HG02642 (cell line): ENCODE measurements around the gene CRLF1.
"Not testable (repeated sequence)": the region's sequence is repeated elsewhere in the genome, so short reads cannot be mapped to it uniquely, and the experiment has no call there.

Experiments used
- ATAC-seq: cut with Tn5 transposase; IDR thresholded peaks from one replicate; pipeline ENCODE4 v1.9.1; 2021; ENCODE audit warnings: mild to moderate bottlenecking; ENCODE audit not compliant: unreplicated experiment, poor library complexity

Gene CRLF1

DNA sequence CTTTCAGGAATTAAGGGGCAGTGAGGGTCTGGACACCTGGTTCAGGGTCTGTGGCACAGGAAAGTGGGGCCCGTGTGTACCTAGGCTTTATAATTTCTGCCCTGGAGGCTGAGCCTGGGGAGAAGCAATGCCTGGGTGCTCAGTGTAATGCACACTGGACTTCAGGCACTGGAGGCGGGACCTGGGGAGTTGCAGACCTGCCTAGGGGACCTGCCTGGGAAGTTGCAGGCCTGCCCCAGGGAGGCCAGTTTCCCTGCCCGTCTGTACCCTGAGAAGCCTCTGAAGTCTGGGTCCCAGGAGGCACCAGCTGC is 3.6 kb upstream of the CRLF1 start:
- no peak for ATAC-seq

GRCh38 chr19:18609717-18610051 is 3.1 kb upstream of the CRLF1 start:
- ATAC-seq, result no peak

GRCh38 chr19:18608805-18609716 is 2.5 kb upstream of the CRLF1 start:
- no peak for ATAC-seq

DNA sequence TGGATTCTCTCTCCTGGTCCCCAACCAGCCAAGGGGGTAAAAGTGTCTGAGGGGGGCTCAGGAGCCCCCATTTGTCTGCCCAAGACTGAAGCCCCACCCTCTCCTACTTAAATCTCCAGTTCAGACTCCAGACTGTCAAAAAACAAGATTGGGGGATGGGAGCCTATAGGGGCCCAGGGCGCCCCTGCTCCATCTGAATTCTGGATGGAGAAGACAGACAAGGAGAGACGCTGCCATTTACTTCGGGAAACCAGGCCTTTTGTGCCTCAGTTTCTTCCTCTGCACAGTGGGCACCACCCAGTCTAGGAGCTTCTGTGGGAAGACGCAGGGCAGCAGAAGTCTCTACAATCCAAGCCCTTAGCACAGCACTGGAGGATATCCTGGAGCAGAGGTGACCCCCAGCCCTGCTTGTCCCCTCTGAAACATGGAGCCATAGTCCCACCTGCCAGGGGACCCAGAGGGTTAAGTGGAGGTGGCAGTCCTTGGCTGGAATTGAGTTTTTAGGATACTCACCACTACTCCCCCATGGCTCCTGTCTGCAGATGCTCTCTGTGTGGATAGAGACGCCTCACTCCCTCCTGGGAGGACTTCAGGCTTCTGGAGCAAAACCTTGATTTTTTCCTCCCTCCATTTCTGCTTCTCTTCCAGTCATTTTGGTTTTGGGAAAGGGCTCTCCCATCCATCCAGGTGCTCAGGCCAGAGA is 1.7 kb upstream of the CRLF1 start:
- no peak for ATAC-seq

- no peak for ATAC-seq
These were observed 865 bp upstream of the CRLF1 start for GRCh38 chr19:18607226-18608101.

- ATAC-seq, result no peak
These were observed 886 bp downstream of the CRLF1 start for GRCh38 chr19:18605546-18606280.

- no peak for ATAC-seq
These were observed 1.4 kb downstream of the CRLF1 start for GRCh38 chr19:18605196-18605545.

- no peak for ATAC-seq
These were observed 1.8 kb downstream of the CRLF1 start for GRCh38 chr19:18604820-18605159.

DNA sequence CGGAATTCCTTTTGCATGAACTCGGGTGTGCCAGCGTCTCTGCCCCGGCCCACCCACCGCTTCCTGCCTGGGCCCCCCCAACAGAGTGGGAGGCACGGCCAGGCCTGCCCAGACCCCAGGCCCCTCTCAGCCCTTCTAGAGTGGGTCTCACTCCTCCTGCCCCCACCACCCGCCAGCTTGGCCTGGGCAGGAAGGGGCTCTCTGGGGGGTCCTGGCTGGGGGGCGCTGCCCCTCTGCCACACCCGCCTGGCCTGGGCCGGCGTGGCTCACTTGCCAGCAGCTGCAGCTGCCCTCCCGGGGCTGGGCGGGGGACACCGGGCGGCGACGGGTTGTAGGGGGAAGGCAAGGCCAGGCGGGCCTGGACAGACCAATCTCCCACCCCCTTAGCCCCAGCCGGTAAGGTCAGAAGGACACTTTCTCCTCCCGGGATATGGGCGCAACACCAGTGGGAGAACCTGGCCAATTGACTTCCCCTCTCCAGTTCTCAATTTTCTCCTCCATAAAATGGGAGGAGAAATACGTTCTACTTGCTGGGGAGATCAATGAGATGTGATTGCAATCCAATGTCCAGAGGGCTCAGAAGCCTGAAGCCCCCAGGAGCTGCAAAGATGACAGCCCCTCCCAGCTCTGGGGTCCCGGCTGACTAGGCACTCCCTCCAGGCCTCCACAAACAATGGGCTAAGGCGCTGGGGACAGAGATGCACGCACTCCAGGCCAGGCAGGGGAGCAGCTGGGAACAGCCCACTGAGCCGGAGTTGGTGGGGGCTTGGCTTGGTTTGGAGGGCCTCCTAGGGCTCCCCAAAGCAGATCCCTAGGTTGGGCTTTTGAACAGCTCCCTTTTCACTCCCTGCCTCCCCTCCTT is 2.4 kb downstream of the CRLF1 start:
- no peak for ATAC-seq

DNA sequence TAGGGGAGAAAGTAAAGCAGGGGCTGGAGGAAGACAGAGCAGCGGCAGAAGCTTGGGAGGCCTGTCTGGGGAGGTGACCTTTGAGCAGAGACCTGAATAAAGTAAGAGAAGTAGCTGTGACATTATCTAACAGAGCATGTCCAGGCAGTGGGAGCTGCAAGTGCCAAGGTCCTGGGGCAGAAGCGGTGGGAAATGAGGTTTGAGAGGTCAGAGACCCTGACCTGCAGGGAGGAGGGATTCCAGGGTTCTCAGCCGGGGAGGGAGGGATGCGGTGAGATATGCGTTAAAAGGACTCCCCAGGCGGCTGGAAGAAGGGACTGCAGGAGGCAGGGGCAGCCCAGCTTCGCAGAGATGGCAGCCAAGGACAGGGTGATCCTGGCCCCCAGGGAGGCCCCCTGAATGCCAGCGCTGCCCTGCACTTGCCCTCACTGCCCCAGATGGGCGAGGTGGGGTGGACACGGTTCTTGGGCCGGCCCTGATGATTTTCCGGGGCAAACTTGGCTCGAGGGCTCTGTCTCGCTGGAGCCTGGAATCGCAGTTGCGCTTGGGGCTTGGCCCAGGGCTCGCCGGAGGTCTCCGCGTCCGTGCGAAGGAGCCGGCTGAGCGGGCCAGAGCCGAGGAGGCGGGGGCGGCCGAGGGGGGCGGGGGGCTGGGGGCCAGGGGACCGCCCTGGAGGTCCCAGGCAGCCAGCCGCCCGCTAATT is 3.2 kb downstream of the CRLF1 start:
- ATAC-seq, result no peak

DNA sequence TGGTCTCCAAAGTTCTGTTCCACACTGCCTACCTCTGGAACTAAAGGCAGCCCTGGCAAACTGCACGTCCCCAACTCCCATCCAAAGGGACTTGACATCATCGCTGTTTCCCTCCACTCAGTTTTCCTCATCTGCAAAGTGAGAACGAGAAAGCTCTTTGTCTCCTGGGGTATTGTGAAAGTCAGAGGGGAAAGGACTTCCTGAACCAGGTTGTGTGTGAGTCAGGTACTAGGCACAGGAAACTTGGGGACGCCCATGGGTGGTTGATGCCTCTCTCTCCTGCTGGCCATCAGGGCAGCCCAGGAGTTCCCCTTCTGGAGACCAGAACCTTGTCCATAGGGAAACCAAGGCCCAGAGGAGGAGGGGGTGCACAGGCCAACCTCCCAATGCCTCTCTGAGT is 4.7 kb downstream of the CRLF1 start:
- ATAC-seq, result no peak

DNA sequence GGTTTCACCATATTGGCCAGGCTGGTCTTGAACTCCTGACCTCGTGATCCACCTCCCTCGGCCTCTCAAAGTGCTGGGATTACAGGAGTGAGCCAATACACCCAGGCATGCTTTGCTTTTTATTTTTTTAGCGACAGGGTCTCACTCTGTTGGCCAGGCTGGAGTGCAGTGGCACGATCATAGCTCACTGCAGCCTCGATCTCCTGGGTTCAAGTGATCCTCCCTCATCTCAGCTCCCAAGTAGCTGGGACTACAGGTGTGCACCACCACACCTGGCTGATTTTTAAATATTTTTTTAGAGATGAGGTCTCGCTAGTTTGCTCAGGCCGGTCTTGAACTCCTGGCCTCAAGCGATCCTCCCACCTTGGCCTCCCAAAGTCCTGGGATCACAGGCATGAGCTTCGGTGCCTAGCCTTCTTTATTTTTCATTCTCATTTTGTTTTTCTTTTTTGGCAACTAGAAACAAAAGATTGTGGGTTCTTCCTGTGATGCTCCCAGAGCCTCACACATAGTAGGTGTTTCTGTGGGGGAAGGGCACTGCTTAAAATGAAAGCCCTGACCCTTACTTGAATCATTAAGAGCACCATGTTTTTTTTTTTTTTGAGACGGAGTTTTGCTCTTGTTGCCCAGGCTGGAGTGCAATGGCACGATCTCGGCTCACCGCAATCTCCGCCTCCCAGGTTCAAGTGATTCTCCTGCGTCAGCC is 5.8 kb downstream of the CRLF1 start:
- not testable (repeated sequence) for ATAC-seq

DNA sequence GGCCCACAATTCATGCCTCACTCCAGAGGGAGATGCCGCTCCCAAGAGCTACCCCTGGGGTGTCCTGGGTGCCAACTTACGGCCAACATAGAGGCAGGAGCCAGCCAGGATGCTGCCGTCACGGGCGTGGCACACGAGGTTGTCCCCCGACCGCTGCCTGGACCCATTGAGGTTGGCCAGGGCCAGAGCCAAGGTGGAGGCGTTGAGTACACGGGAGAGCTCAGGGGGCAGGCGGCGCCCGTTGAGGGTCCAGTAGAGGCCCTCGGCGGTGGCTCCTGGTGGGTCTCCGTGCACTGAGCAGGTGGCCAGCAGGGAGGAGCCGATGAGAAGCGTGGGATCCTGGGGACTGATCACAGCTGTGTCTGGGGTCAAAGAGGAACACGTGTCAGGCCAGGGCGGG is 7.1 kb downstream of the CRLF1 start:
- no peak for ATAC-seq

DNA sequence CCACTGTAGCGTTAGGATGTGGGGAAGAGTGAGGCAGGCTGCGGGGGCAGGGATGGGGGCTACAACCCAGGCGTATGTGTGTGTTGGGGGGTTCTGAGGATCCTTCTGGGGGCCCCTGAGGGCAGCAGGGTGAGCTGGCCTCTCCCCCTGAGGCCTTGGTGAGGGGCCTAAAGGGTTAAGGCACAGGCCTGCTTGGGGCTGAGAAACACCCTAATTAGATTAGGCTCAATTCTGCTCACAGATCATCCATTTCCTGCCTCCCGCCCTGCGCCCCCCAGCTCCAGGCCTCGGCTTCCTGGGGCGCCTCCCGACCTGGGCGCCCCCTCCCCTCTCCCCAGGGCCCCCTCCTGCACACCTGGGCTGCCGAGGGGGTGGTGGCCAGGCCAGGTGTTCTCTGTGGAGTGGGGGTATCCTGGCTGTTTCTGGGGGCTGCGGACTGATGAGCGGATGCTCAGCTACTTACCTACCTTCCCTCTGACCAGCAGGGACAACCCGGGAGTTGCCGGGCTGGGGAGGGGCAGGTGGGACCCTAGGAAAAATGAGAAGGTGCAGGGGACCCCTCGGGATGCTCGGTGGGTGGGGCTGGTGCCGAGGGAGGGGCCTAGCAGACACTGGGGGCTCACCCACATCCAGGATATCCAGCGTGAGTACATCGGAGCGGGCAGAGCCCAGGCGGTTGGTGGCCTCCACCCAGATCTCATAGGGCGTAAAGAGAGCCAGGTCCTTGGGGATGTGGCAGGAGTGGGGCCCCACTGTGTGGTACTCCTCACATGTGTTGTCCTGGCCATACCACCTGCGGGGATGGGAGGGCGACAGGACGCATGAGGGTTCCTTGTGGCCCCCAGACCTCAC is 8.6 kb downstream of the CRLF1 start:
- no peak for ATAC-seq

- ATAC-seq, result no peak
These were observed 9.8 kb downstream of the CRLF1 start for GRCh38 chr19:18596752-18597157.

DNA sequence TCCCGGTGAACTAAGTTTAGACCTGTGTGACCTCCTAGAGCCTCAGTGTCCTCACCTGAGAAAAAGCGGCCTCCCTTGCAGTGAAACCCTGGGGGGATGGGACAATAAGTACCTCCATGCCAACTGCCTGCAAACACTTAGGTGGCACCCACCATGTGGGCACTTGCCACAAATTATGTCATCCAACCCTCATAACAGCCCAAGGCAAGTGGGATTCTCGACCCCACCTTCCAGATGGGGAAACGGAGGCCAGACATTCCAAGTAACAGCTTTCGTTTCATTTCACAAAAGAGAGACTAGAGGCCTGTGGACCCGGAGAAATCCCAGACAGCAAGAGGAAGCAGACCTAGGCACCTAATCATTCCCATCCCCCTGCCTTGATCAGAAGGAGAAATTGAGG is 11.1 kb downstream of the CRLF1 start:
- no peak for ATAC-seq

DNA sequence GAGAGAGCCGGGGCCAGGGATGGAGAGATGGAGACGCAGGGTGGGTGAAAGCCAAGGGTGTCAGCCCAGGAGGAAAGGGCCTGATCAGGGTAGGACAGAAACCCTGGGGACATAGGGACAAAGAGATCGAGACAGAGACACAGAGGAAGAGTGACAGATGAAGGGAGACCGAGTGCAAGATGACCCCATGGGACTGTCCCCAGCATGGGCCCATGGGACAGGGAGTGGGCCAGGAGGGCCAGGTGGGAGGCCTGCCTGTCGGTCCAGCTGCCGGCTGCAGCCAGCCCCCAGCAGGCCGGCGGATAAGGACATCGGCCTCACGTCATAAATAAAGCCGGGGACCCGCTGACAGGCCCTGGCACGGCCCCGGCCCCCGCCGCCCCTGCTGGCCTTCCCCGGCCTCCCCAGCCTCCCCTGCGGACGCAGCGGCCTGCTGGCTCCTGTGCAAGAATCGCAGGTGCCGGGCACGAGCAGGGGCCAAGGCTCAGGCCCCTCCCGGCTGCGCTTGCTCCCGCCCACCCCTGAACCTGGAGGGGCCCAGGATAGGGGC is 11.7 kb downstream of the CRLF1 start:
- peak; percentile 5 for ATAC-seq
